Measurements from ENCODE around the gene BCAN.

The BCAN gene

GRCh38 chr1:156643778-156644092 lies 1.8 kb downstream of the BCAN start:
- peaks cover 51% of the 10 kb centered on the region for H3K27me3 Mint-ChIP-seq

GRCh38 chr1:156644146-156644545 lies 2.2 kb downstream of the BCAN start:
- peaks cover 50% of the 10 kb centered on the region for H3K27me3 Mint-ChIP-seq
- DNase-seq (ENCODE audit: low spot score in 2 of 2) = no peak
- no peak overlapping the region for H3K27ac Mint-ChIP-seq
- H3K9me3 Mint-ChIP-seq = no peaks in the 10 kb centered on the region
- no peaks in the 10 kb centered on the region for H3K36me3 Mint-ChIP-seq
- peaks cover 20% of the 10 kb centered on the region for H3K4me1 Mint-ChIP-seq
- H3K4me3 Mint-ChIP-seq = no peak overlapping the region
- ATAC-seq (ENCODE audit: low read depth) = no peak

More at GRCh38 chr1:156643778-156644092, 1.8 kb downstream of the BCAN start:
- H3K4me1 Mint-ChIP-seq = peaks cover 20% of the 10 kb centered on the region
- peak; percentile 80 for ATAC-seq (ENCODE audit: low read depth)
- H3K27ac Mint-ChIP-seq = no peak overlapping the region
- no peaks in the 10 kb centered on the region for H3K9me3 Mint-ChIP-seq
- no peak overlapping the region for H3K4me3 Mint-ChIP-seq
- no peaks in the 10 kb centered on the region for H3K36me3 Mint-ChIP-seq
- DNase-seq (ENCODE audit: low spot score in 2 of 2) = no peak

GRCh38 chr1:156644640-156645039 lies 2.7 kb downstream of the BCAN start:
- no peaks in the 10 kb centered on the region for H3K9me3 Mint-ChIP-seq
- no peak for DNase-seq (ENCODE audit: low spot score in 2 of 2)
- no peak for ATAC-seq (ENCODE audit: low read depth)
- peaks cover 20% of the 10 kb centered on the region for H3K4me1 Mint-ChIP-seq
- H3K27me3 Mint-ChIP-seq = peaks cover 45% of the 10 kb centered on the region
- H3K36me3 Mint-ChIP-seq = no peaks in the 10 kb centered on the region
- no peak overlapping the region for H3K27ac Mint-ChIP-seq
- H3K4me3 Mint-ChIP-seq = no peak overlapping the region

GRCh38 chr1:156645056-156645455 lies 3.1 kb downstream of the BCAN start:
- ATAC-seq (ENCODE audit: low read depth) = no peak
- H3K4me1 Mint-ChIP-seq = peaks cover 20% of the 10 kb centered on the region
- H3K9me3 Mint-ChIP-seq = no peaks in the 10 kb centered on the region
- no peak overlapping the region for H3K27ac Mint-ChIP-seq
- DNase-seq (ENCODE audit: low spot score in 2 of 2) = no peak
- H3K27me3 Mint-ChIP-seq = peaks cover 43% of the 10 kb centered on the region
- H3K36me3 Mint-ChIP-seq = no peaks in the 10 kb centered on the region
- no peak overlapping the region for H3K4me3 Mint-ChIP-seq

- H3K4me3 Mint-ChIP-seq = no peak overlapping the region
- H3K4me1 Mint-ChIP-seq = peaks cover 20% of the 10 kb centered on the region
Measured at GRCh38 chr1:156645666-156646065, 3.7 kb downstream of the BCAN start.

GRCh38 chr1:156646738-156647211 lies 4.9 kb downstream of the BCAN start:
- H3K36me3 Mint-ChIP-seq = no peaks in the 10 kb centered on the region
- no peak for ATAC-seq (ENCODE audit: low read depth)
- no peak for DNase-seq (ENCODE audit: low spot score in 2 of 2)
- peaks cover 36% of the 10 kb centered on the region for H3K27me3 Mint-ChIP-seq
- no peaks in the 10 kb centered on the region for H3K9me3 Mint-ChIP-seq
- no peak overlapping the region for H3K4me3 Mint-ChIP-seq
- no peak overlapping the region for H3K27ac Mint-ChIP-seq
- H3K4me1 Mint-ChIP-seq = peaks cover 12% of the 10 kb centered on the region

More at GRCh38 chr1:156645666-156646065, 3.7 kb downstream of the BCAN start:
- Mint-ChIP-seq H3K36me3 (no peaks in the 10 kb centered on the region), H3K27ac (no peak overlapping the region), H3K9me3 (no peaks in the 10 kb centered on the region), H3K27me3 (peaks cover 40% of the 10 kb centered on the region)
- ATAC-seq (ENCODE audit: low read depth) = no peak
- DNase-seq (ENCODE audit: low spot score in 2 of 2) = no peak

- Mint-ChIP-seq H3K4me1 (peaks cover 11% of the 10 kb centered on the region), H3K36me3 (no peaks in the 10 kb centered on the region)
Measured at GRCh38 chr1:156647351-156647750, 5.4 kb downstream of the BCAN start.

GRCh38 chr1:156648496-156648895 lies 6.6 kb downstream of the BCAN start:
- no peak for ATAC-seq (ENCODE audit: low read depth)
- peaks cover 7% of the 10 kb centered on the region for H3K4me1 Mint-ChIP-seq

More at GRCh38 chr1:156647351-156647750, 5.4 kb downstream of the BCAN start:
- H3K4me3 Mint-ChIP-seq = no peak overlapping the region
- no peaks in the 10 kb centered on the region for H3K9me3 Mint-ChIP-seq
- peaks cover 39% of the 10 kb centered on the region for H3K27me3 Mint-ChIP-seq
- ATAC-seq (ENCODE audit: low read depth) (no peak), DNase-seq (ENCODE audit: low spot score in 2 of 2) (no peak)
- H3K27ac Mint-ChIP-seq = no peak overlapping the region

GRCh38 chr1:156648951-156649350 lies 7.0 kb downstream of the BCAN start:
- no peaks in the 10 kb centered on the region for H3K9me3 Mint-ChIP-seq
- H3K4me1 Mint-ChIP-seq = peaks cover 4% of the 10 kb centered on the region
- H3K27ac Mint-ChIP-seq = no peak overlapping the region
- no peak overlapping the region for H3K4me3 Mint-ChIP-seq
- peaks cover 44% of the 10 kb centered on the region for H3K27me3 Mint-ChIP-seq
- ATAC-seq (ENCODE audit: low read depth) = no peak
- H3K36me3 Mint-ChIP-seq = peaks cover 2% of the 10 kb centered on the region
- DNase-seq (ENCODE audit: low spot score in 2 of 2) = no peak

More at GRCh38 chr1:156648496-156648895, 6.6 kb downstream of the BCAN start:
- peaks cover 2% of the 10 kb centered on the region for H3K36me3 Mint-ChIP-seq
- peaks cover 42% of the 10 kb centered on the region for H3K27me3 Mint-ChIP-seq
- H3K27ac Mint-ChIP-seq = no peak overlapping the region
- DNase-seq (ENCODE audit: low spot score in 2 of 2) = no peak
- no peak overlapping the region for H3K4me3 Mint-ChIP-seq
- H3K9me3 Mint-ChIP-seq = no peaks in the 10 kb centered on the region

GRCh38 chr1:156652131-156652991 lies 10.4 kb downstream of the BCAN start:
- Mint-ChIP-seq H3K4me1 (peaks cover 8% of the 10 kb centered on the region), H3K27me3 (peaks cover 41% of the 10 kb centered on the region), H3K36me3 (peaks cover 2% of the 10 kb centered on the region), H3K27ac (no peak overlapping the region), H3K4me3 (no peak overlapping the region), H3K9me3 (no peaks in the 10 kb centered on the region)
- no peak for ATAC-seq (ENCODE audit: low read depth)
- DNase-seq (ENCODE audit: low spot score in 2 of 2) = no peak

GRCh38 chr1:156652992-156653355 lies 11.1 kb downstream of the BCAN start:
- DNase-seq (ENCODE audit: low spot score in 2 of 2) (no peak), ATAC-seq (ENCODE audit: low read depth) (no peak)
- Mint-ChIP-seq H3K4me3 (no peak overlapping the region), H3K36me3 (peaks cover 2% of the 10 kb centered on the region), H3K9me3 (no peaks in the 10 kb centered on the region), H3K4me1 (peaks cover 14% of the 10 kb centered on the region), H3K27me3 (peaks cover 42% of the 10 kb centered on the region), H3K27ac (no peak overlapping the region)

- no peak for DNase-seq (ENCODE audit: low spot score in 2 of 2)
- Mint-ChIP-seq H3K9me3 (no peaks in the 10 kb centered on the region), H3K4me3 (no peak overlapping the region), H3K36me3 (peaks cover 2% of the 10 kb centered on the region), H3K4me1 (peaks cover 27% of the 10 kb centered on the region), H3K27me3 (peaks cover 40% of the 10 kb centered on the region), H3K27ac (no peak overlapping the region)
- ATAC-seq (ENCODE audit: low read depth) = no peak
Measured at GRCh38 chr1:156654700-156655099, 12.8 kb downstream of the BCAN start.

- DNase-seq (ENCODE audit: low spot score in 2 of 2) = no peak
- peaks cover 33% of the 10 kb centered on the region for H3K4me1 Mint-ChIP-seq
- no peaks in the 10 kb centered on the region for H3K9me3 Mint-ChIP-seq
- H3K36me3 Mint-ChIP-seq = peaks cover 2% of the 10 kb centered on the region
- ATAC-seq (ENCODE audit: low read depth) = no peak
- H3K27ac Mint-ChIP-seq = no peak overlapping the region
- H3K27me3 Mint-ChIP-seq = peaks cover 40% of the 10 kb centered on the region
- no peak overlapping the region for H3K4me3 Mint-ChIP-seq
Measured at GRCh38 chr1:156655151-156655903, 13.4 kb downstream of the BCAN start.

- no peak for ATAC-seq (ENCODE audit: low read depth)
Measured at GRCh38 chr1:156655904-156656516, 14.1 kb downstream of the BCAN start.

More at GRCh38 chr1:156655904-156656516, 14.1 kb downstream of the BCAN start:
- Mint-ChIP-seq H3K4me3 (no peak overlapping the region), H3K27me3 (peaks cover 38% of the 10 kb centered on the region), H3K36me3 (peaks cover 2% of the 10 kb centered on the region), H3K4me1 (peaks cover 38% of the 10 kb centered on the region), H3K27ac (no peak overlapping the region), H3K9me3 (no peaks in the 10 kb centered on the region)
- no peak for DNase-seq (ENCODE audit: low spot score in 2 of 2)
